ENCODE results near the gene PPP4R3B. TPM values are rescaled to one million over a fixed set of nuclear protein-coding genes. Genes with fewer than 3 reads are reported as not detected.

Gene PPP4R3B
- total and polyA plus RNA-seq, 4 donors: 17.4 to 57.7 (median 30.9) TPM

GRCh38 chr2:55610954-55611743 is 6.3 kb downstream of the PPP4R3B start:
- peak overlapping the region; percentile 89 to 91 for H3K27ac ChIP-seq (ENCODE audit: low read depth in 1 of 2, low read length in 2 of 2)
- no peaks in the 10 kb centered on the region for H3K9me3 ChIP-seq (ENCODE audit: control insufficient read depth in 4 of 4, low read length in 3 of 4)
- no peaks in the 10 kb centered on the region for H3K27me3 ChIP-seq (ENCODE audit: control insufficient read depth in 4 of 4, insufficient read depth in 4 of 4, low read length in 3 of 4)
- 97% methylated on average over 3 of the region's 3 CpGs for WGBS
- H3K36me3 ChIP-seq (ENCODE audit: control insufficient read depth in 4 of 4, insufficient read depth in 3 of 4, low read depth in 1 of 4, low read length in 3 of 4): peaks cover 0 to 18% (median 9%) of the 10 kb centered on the region in 4 donors
- H3K9ac ChIP-seq (ENCODE audit: low read depth in 1 of 2, low read length in 2 of 2): peak overlapping the region in 1 of 2 donors; percentile 82
- no peak overlapping the region for H3K4me3 ChIP-seq (ENCODE audit: low read depth in 1 of 3, low read length in 3 of 3)
- H3K4me1 ChIP-seq (ENCODE audit: control insufficient read depth in 4 of 4, insufficient read depth in 4 of 4, low read length in 3 of 4): peaks cover 11 to 40% (median 28%) of the 10 kb centered on the region in 4 donors
- TF ChIP-seq ZBTB33 (IDR thresholded peaks at IDR 0.05): no peak
- TF ChIP-seq FOXA1 (IDR thresholded peaks at IDR 0.05): no peak
- no peak for TF ChIP-seq REST (IDR thresholded peaks at IDR 0.05)
- TF ChIP-seq JUND (IDR thresholded peaks at IDR 0.05): no peak
- TF ChIP-seq ATF3 (IDR thresholded peaks at IDR 0.05): no peak
- TF ChIP-seq GABPA (IDR thresholded peaks at IDR 0.05 in 1 of 2, conservative IDR thresholded peaks at IDR 0.05 in 1 of 2): no peak
- no peak for TF ChIP-seq SP1 (IDR thresholded peaks at IDR 0.05)
- TF ChIP-seq MAX (IDR thresholded peaks at IDR 0.05): no peak
- TF ChIP-seq HNF4G (IDR thresholded peaks at IDR 0.05): no peak
- no peak for TF ChIP-seq TAF1 (conservative IDR thresholded peaks at IDR 0.05)
- no peak for DNase-seq (ENCODE audit: low spot score)

GRCh38 chr2:55609938-55610578 is 7.4 kb downstream of the PPP4R3B start:
- Histone ChIP-seq H3K9me3 (ENCODE audit: control insufficient read depth in 4 of 4, low read length in 3 of 4) (no peaks in the 10 kb centered on the region), H3K4me1 (ENCODE audit: control insufficient read depth in 4 of 4, insufficient read depth in 4 of 4, low read length in 3 of 4) (peaks cover 11 to 40% (median 26%) of the 10 kb centered on the region in 4 donors), H3K36me3 (ENCODE audit: control insufficient read depth in 4 of 4, insufficient read depth in 3 of 4, low read depth in 1 of 4, low read length in 3 of 4) (peaks cover 0 to 18% (median 9%) of the 10 kb centered on the region in 4 donors), H3K27me3 (ENCODE audit: control insufficient read depth in 4 of 4, insufficient read depth in 4 of 4, low read length in 3 of 4) (no peaks in the 10 kb centered on the region), H3K9ac (ENCODE audit: low read depth in 1 of 2, low read length in 2 of 2) (peak overlapping the region; percentile 43 to 82), H3K4me3 (ENCODE audit: low read depth in 1 of 3, low read length in 3 of 3) (peak overlapping the region in 2 of 3 donors; percentile 3 to 22), H3K27ac (ENCODE audit: low read depth in 1 of 2, low read length in 2 of 2) (peak overlapping the region; percentile 89 to 91)
- DNase-seq (ENCODE audit: low spot score): no peak
- 28% methylated on average over 1 of the region's 1 CpG for WGBS
- TF ChIP-seq FOXA1 (IDR thresholded peaks at IDR 0.05) (no peak), HNF4A (conservative IDR thresholded peaks at IDR 0.05) (peak; percentile 65 to 76), JUND (IDR thresholded peaks at IDR 0.05) (no peak), MAX (IDR thresholded peaks at IDR 0.05) (no peak), FOXA2 (IDR thresholded peaks at IDR 0.05) (no peak), RXRA (IDR thresholded peaks at IDR 0.05) (no peak), REST (IDR thresholded peaks at IDR 0.05) (peak; percentile 88), CTCF (IDR thresholded peaks at IDR 0.05; ENCODE audit: low read depth, low read length, missing input control) (no peak), RAD21 (IDR thresholded peaks at IDR 0.05) (no peak)
